ENCODE results near the gene UBE2D2.
"Not testable (repeated sequence)": the region's sequence is repeated elsewhere in the genome, so short reads cannot be mapped to it uniquely, and the experiment has no call there.

The UBE2D2 gene

DNA sequence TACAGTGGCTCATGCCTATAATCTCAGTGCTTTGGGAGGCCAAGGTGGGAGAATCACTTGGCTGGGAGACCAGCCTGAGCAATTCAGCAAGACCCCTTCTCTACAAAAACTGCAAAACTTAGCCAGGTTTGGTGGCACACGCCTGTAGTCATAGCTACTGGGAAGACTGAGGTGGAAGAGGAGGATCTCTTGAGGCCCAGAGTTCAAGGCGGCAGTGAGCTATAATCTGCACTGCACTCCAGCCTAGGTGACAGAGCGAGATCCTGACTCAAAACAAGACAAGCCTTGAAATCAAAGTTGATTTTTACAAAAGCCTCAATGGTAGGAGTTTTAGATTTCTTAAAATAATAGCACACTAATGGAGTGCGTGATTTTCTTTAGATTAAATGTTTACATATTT, 14.6 kb downstream of the UBE2D2 start:
- no peak for DNase-seq (ENCODE audit: low spot score)
- Histone ChIP-seq H3K36me3 (ENCODE audit: low read depth) (peaks cover 68% of the 10 kb centered on the region), H3K27me3 (ENCODE audit: insufficient read depth, poor library complexity, severe bottlenecking) (no peaks in the 10 kb centered on the region), H3K9me3 (ENCODE audit: severe bottlenecking) (no peaks in the 10 kb centered on the region), H3K27ac (ENCODE audit: poor library complexity, severe bottlenecking) (no peak overlapping the region), H3K4me1 (ENCODE audit: insufficient read depth, poor library complexity, severe bottlenecking) (peaks cover 21% of the 10 kb centered on the region), H3K4me3 (ENCODE audit: severe bottlenecking) (no peak overlapping the region)
- TF ChIP-seq, protein P1, sequence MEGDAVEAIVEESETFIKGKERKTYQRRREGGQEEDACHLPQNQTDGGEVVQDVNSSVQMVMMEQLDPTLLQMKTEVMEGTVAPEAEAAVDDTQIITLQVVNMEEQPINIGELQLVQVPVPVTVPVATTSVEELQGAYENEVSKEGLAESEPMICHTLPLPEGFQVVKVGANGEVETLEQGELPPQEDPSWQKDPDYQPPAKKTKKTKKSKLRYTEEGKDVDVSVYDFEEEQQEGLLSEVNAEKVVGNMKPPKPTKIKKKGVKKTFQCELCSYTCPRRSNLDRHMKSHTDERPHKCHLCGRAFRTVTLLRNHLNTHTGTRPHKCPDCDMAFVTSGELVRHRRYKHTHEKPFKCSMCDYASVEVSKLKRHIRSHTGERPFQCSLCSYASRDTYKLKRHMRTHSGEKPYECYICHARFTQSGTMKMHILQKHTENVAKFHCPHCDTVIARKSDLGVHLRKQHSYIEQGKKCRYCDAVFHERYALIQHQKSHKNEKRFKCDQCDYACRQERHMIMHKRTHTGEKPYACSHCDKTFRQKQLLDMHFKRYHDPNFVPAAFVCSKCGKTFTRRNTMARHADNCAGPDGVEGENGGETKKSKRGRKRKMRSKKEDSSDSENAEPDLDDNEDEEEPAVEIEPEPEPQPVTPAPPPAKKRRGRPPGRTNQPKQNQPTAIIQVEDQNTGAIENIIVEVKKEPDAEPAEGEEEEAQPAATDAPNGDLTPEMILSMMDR (IDR thresholded peaks at IDR 0.05; ENCODE audit: poor library complexity, severe bottlenecking), result no peak
- no peak for ATAC-seq (ENCODE audit: low read depth)

DNA sequence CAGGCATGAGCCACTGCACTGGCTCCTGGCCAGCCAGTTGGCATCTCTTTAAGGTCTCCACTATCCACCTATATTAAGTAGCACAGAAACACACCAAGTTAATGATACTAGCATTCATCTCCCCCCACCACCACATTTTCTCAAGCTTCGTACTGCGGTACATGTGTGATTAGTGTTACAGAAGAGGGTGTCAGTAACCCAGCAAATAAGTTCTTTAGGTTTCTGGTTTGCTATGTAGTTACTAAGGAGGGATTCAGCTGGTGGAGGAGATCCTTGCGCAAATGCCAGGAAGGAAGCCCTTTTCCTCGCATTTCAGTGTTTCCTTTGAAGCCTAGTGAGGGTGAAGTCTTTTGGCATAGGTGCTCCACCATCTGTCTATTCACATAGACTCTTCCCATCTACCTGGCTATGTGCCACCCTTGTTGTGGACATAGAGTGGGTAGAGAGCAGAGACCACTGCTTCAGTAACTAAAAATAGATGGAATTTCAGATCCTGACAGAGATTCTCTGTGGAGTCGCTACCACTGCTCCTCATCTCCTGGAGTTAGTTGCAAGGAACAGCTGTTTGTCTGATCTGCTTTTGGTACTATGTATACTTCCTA, 16.7 kb downstream of the UBE2D2 start:
- peaks cover 22% of the 10 kb centered on the region for H3K4me1 ChIP-seq (ENCODE audit: insufficient read depth, poor library complexity, severe bottlenecking)
- TF ChIP-seq, protein P1 (IDR thresholded peaks at IDR 0.05; ENCODE audit: poor library complexity, severe bottlenecking), result no peak
- H3K9me3 ChIP-seq (ENCODE audit: severe bottlenecking), result no peaks in the 10 kb centered on the region
- no peaks in the 10 kb centered on the region for H3K27me3 ChIP-seq (ENCODE audit: insufficient read depth, poor library complexity, severe bottlenecking)
- DNase-seq (ENCODE audit: low spot score) (no peak), ATAC-seq (ENCODE audit: low read depth) (no peak)
- H3K36me3 ChIP-seq (ENCODE audit: low read depth), result peaks cover 54% of the 10 kb centered on the region
- no peak overlapping the region for H3K27ac ChIP-seq (ENCODE audit: poor library complexity, severe bottlenecking)
- H3K4me3 ChIP-seq (ENCODE audit: severe bottlenecking), result no peak overlapping the region

DNA sequence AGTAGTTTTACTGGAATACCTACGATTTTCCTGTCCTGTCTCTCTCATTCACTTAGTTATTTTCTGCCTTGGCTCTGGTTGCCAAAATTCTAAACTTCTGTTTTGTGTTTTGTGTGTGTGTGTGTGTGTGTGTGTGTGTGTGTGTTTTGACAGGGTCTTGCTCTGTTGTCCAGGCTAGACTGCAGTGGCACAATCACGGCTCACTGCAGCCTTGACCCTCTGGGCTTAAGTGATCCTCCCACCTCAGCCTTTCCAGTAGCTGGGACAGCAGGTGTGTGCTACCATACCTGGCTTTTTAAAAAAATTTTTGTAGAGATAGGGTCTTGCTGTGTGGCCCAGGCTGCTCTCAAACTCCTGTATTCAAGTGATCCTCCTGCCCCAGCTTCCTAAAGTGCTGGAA, 17.2 kb downstream of the UBE2D2 start:
- Histone ChIP-seq H3K9me3 (ENCODE audit: severe bottlenecking) (no peaks in the 10 kb centered on the region), H3K4me1 (ENCODE audit: insufficient read depth, poor library complexity, severe bottlenecking) (peaks cover 22% of the 10 kb centered on the region), H3K27ac (ENCODE audit: poor library complexity, severe bottlenecking) (no peak overlapping the region), H3K36me3 (ENCODE audit: low read depth) (peaks cover 53% of the 10 kb centered on the region), H3K4me3 (ENCODE audit: severe bottlenecking) (no peak overlapping the region), H3K27me3 (ENCODE audit: insufficient read depth, poor library complexity, severe bottlenecking) (no peaks in the 10 kb centered on the region)
- TF ChIP-seq, protein P1 (IDR thresholded peaks at IDR 0.05; ENCODE audit: poor library complexity, severe bottlenecking), result no peak
- ATAC-seq (ENCODE audit: low read depth) (no peak), DNase-seq (ENCODE audit: low spot score) (no peak)

DNA sequence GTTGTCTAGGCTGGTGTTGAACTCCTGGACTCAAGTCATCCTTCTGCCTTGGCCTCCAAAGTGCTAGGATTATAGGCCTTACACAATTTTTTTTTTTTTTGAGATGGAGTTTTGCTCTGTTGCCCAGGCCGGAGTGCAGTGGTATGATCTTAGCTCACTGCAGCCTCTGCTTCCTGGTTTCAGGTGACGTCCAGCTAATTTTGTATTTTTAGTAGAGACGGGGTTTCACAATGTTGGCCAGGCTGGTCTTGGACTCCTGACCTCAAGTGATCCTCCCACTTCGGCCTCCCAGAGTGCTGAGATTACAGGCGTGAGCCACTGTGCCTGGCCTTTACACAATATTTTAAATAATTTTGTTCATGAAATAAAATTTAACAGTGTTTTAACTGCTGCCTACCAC, 21.0 kb downstream of the UBE2D2 start:
- not testable (repeated sequence) for ATAC-seq (ENCODE audit: low read depth); H3K27ac ChIP-seq (ENCODE audit: poor library complexity, severe bottlenecking); H3K9me3 ChIP-seq (ENCODE audit: severe bottlenecking); H3K27me3 ChIP-seq (ENCODE audit: insufficient read depth, poor library complexity, severe bottlenecking); DNase-seq (ENCODE audit: low spot score); H3K4me3 ChIP-seq (ENCODE audit: severe bottlenecking)
- H3K4me1 ChIP-seq (ENCODE audit: insufficient read depth, poor library complexity, severe bottlenecking), result peaks cover 22% of the 10 kb centered on the region
- peaks cover 44% of the 10 kb centered on the region for H3K36me3 ChIP-seq (ENCODE audit: low read depth)

DNA sequence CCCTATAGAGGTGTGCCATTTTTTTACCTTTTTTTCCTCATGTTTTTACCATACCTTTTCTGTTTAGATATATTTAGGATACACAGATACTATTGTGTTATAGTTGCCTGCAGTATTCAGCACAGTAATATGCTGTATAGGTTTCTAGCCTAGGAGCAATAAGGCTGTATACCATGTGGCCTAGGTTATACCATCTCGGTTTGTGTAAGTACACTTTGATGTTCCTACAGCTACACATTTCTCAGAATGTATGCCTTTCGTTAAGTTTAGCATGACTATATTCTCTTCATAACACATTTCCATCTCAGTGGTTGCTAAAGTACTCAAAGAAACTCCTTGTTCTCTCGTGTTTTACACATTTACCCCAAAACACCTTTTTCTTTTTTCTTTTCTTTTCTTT, 23.0 kb downstream of the UBE2D2 start:
- Histone ChIP-seq H3K36me3 (ENCODE audit: low read depth) (peaks cover 36% of the 10 kb centered on the region), H3K4me3 (ENCODE audit: severe bottlenecking) (no peak overlapping the region), H3K4me1 (ENCODE audit: insufficient read depth, poor library complexity, severe bottlenecking) (peaks cover 17% of the 10 kb centered on the region), H3K27ac (ENCODE audit: poor library complexity, severe bottlenecking) (no peak overlapping the region), H3K27me3 (ENCODE audit: insufficient read depth, poor library complexity, severe bottlenecking) (no peaks in the 10 kb centered on the region), H3K9me3 (ENCODE audit: severe bottlenecking) (no peaks in the 10 kb centered on the region)
- DNase-seq (ENCODE audit: low spot score) (no peak), ATAC-seq (ENCODE audit: low read depth) (no peak)
- TF ChIP-seq, protein P1 (IDR thresholded peaks at IDR 0.05; ENCODE audit: poor library complexity, severe bottlenecking), result no peak

DNA sequence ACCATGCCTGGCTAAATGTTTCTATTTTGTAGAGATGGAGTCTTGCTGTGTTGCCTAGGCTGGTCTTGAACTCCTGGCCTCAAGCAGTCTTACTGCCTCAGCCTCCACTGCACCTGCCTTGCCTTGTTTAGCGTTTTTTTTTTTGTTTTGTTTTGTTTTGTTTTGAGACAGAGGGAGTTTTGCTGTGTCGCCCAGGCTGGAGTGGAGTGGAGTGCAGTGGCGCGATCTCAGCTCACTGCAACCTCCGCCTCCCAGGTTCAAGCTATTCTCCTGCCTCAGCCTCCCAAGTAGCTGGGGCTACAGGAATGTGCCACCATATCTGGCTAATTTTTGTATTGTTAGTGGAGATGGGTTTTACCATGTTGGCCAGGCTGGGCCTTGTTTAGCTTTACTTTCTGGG, 27.0 kb downstream of the UBE2D2 start:
- not testable (repeated sequence) for H3K4me1 ChIP-seq (ENCODE audit: insufficient read depth, poor library complexity, severe bottlenecking)
- peaks cover 25% of the 10 kb centered on the region for H3K36me3 ChIP-seq (ENCODE audit: low read depth)

More for the DNA sequence above, 27.0 kb downstream of the UBE2D2 start:
- DNase-seq (ENCODE audit: low spot score); H3K9me3 ChIP-seq (ENCODE audit: severe bottlenecking); H3K4me3 ChIP-seq (ENCODE audit: severe bottlenecking); H3K27ac ChIP-seq (ENCODE audit: poor library complexity, severe bottlenecking); ATAC-seq (ENCODE audit: low read depth); H3K27me3 ChIP-seq (ENCODE audit: insufficient read depth, poor library complexity, severe bottlenecking): not testable (repeated sequence)

All from RWPE2 (cell line).